ENCODE data around the gene PAQR5. TPM values are rescaled to one million over a fixed set of nuclear protein-coding genes. Genes with fewer than 3 reads are reported as not detected.
"Not testable (repeated sequence)": the region's sequence is repeated elsewhere in the genome, so short reads cannot be mapped to it uniquely, and the experiment has no call there.

PAQR5 gene
- total RNA-seq, 1 donor from 2014 or later, result not detected

GRCh38 chr15:69285834-69286233 lies 12.9 kb upstream of the PAQR5 start:
- intact Hi-C loops (cut with micrococcal nuclease), result no loop called here
- Mint-ChIP-seq H3K27me3 (ENCODE audit: insufficient read depth) (peaks cover 4% of the 10 kb centered on the region), H3K4me3 (no peak overlapping the region), H3K9me3 (no peaks in the 10 kb centered on the region), H3K27ac (no peak overlapping the region), H3K36me3 (ENCODE audit: low read depth) (no peaks in the 10 kb centered on the region), H3K4me1 (ENCODE audit: low read depth) (no peaks in the 10 kb centered on the region)
- DNase-seq (ENCODE audit: low spot score), result no peak

DNA sequence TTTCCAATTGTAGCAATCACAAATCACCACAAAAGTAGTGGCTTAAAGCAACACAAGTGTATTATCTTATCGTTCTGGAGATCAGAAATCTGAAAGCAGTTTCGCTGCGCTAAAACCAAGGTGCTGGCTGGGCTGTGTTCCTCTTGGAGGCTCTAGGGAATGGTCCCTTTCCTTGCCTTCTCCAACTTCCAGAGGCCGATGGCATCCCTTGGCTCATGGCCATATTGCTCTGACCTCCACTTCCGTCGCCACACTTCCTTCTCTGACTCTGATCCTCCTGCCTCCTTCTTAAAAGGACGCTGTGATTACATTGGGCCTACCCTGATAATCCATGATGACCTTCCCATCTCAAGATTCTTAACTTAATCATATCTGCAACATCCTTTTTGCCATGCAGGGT lies 10.7 kb upstream of the PAQR5 start:
- intact Hi-C loops (cut with micrococcal nuclease), result no loop called here
- DNase-seq (ENCODE audit: low spot score), result no peak
- H3K9me3 Mint-ChIP-seq, result no peaks in the 10 kb centered on the region
- H3K4me1 Mint-ChIP-seq (ENCODE audit: low read depth), result no peaks in the 10 kb centered on the region
- no peak overlapping the region for H3K4me3 Mint-ChIP-seq
- no peak overlapping the region for H3K27ac Mint-ChIP-seq
- peaks cover 2% of the 10 kb centered on the region for H3K27me3 Mint-ChIP-seq (ENCODE audit: insufficient read depth)
- no peaks in the 10 kb centered on the region for H3K36me3 Mint-ChIP-seq (ENCODE audit: low read depth)

GRCh38 chr15:69288531-69289341 lies 10.0 kb upstream of the PAQR5 start:
- intact Hi-C loops (cut with micrococcal nuclease), result no loop called here
- H3K9me3 Mint-ChIP-seq, result no peaks in the 10 kb centered on the region

GRCh38 chr15:69289342-69290146 lies 9.2 kb upstream of the PAQR5 start:
- Mint-ChIP-seq H3K27ac (no peak overlapping the region), H3K27me3 (ENCODE audit: insufficient read depth) (peaks cover 2% of the 10 kb centered on the region), H3K4me1 (ENCODE audit: low read depth) (no peaks in the 10 kb centered on the region), H3K9me3 (no peaks in the 10 kb centered on the region), H3K4me3 (no peak overlapping the region), H3K36me3 (ENCODE audit: low read depth) (no peaks in the 10 kb centered on the region)
- intact Hi-C loops (cut with micrococcal nuclease), result no loop called here
- no peak for DNase-seq (ENCODE audit: low spot score)

More at GRCh38 chr15:69288531-69289341, 10.0 kb upstream of the PAQR5 start:
- Mint-ChIP-seq H3K27me3 (ENCODE audit: insufficient read depth) (peaks cover 2% of the 10 kb centered on the region), H3K4me1 (ENCODE audit: low read depth) (no peaks in the 10 kb centered on the region), H3K4me3 (no peak overlapping the region), H3K36me3 (ENCODE audit: low read depth) (no peaks in the 10 kb centered on the region), H3K27ac (no peak overlapping the region)
- no peak for DNase-seq (ENCODE audit: low spot score)

- Mint-ChIP-seq H3K9me3 (no peaks in the 10 kb centered on the region), H3K27ac (no peak overlapping the region), H3K36me3 (ENCODE audit: low read depth) (no peaks in the 10 kb centered on the region), H3K27me3 (ENCODE audit: insufficient read depth) (peaks cover 4% of the 10 kb centered on the region), H3K4me1 (ENCODE audit: low read depth) (no peaks in the 10 kb centered on the region), H3K4me3 (no peak overlapping the region)
- intact Hi-C loops (cut with micrococcal nuclease), result no loop called here
- no peak for DNase-seq (ENCODE audit: low spot score)
Measured at GRCh38 chr15:69290346-69291164, 8.2 kb upstream of the PAQR5 start.

DNA sequence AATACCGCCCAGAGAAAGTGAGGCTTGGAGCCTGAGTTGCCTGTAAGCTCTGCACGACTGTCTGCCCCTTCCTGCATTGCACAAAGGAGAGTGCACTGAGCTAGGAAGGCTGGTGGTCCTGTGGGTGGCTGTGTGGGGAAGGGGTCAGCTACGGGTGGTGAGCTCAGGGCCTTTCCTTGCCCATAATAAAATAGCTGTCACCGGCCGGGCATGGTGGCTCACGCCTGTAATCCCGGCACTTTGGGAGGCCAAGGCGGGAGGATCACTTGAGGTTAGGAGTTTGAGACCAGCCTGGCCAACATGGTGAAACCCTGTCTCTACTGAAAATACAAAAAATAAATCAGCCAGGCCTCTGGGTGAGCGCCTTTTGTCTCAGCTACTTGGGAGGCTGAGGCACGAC lies 7.1 kb upstream of the PAQR5 start:
- H3K4me1 Mint-ChIP-seq (ENCODE audit: low read depth); H3K27me3 Mint-ChIP-seq (ENCODE audit: insufficient read depth); intact Hi-C loops (cut with micrococcal nuclease); DNase-seq (ENCODE audit: low spot score); H3K27ac Mint-ChIP-seq; H3K36me3 Mint-ChIP-seq (ENCODE audit: low read depth); H3K4me3 Mint-ChIP-seq; H3K9me3 Mint-ChIP-seq: not testable (repeated sequence)

GRCh38 chr15:69292826-69293420 lies 5.8 kb upstream of the PAQR5 start:
- Mint-ChIP-seq H3K27ac (no peak overlapping the region), H3K27me3 (ENCODE audit: insufficient read depth) (peaks cover 19% of the 10 kb centered on the region), H3K9me3 (no peaks in the 10 kb centered on the region), H3K4me1 (ENCODE audit: low read depth) (no peaks in the 10 kb centered on the region), H3K36me3 (ENCODE audit: low read depth) (no peaks in the 10 kb centered on the region), H3K4me3 (no peak overlapping the region)
- intact Hi-C loops (cut with micrococcal nuclease), result no loop called here
- DNase-seq (ENCODE audit: low spot score), result no peak

DNA sequence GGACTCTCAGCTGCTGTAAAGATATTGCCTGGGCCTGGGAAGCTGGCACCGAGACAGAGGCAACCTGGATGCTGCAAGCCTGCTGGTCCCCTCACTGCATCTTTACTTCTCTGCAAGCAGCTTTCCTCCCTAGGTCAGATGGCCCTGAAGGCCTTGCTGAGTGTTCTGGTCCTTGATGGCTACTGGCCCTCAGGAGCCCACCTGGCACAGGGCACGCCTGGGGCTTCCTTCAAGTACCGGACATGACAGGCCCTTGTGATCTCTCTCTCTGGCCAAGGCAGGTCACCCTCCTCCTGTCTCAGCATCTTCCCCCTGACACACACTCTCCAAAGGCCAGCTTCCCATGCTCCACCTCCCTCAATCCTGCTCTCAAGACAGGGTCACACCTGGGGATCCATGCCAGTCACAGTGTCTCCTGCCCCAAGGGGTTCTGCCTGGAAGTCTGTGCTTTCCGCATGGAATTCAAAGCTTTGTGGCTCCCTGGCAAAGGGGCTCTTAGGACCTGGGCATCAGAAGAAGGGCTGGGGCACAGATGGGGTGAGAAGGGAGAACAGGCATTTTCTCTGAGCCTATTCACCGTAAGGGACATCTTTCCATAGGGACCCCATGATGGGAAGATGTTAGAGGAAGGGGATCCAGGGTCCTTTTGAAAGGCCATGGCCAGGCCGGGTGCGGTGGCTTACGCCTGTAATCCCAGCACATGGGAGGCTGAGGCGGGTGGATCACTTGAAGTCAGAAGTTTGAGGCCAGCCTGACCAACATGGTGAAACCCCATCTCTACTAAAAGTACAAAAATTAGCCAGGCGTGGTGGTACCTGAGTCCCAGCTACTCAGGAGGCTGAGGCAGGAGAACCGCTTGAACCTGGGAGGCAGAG lies 4.7 kb upstream of the PAQR5 start:
- no peak overlapping the region for H3K27ac Mint-ChIP-seq
- DNase-seq (ENCODE audit: low spot score), result no peak
- H3K4me1 Mint-ChIP-seq (ENCODE audit: low read depth), result no peaks in the 10 kb centered on the region
- no peaks in the 10 kb centered on the region for H3K9me3 Mint-ChIP-seq
- no peaks in the 10 kb centered on the region for H3K36me3 Mint-ChIP-seq (ENCODE audit: low read depth)
- H3K4me3 Mint-ChIP-seq, result no peak overlapping the region
- intact Hi-C loops (cut with micrococcal nuclease), result no loop called here
- H3K27me3 Mint-ChIP-seq (ENCODE audit: insufficient read depth), result peaks cover 19% of the 10 kb centered on the region

DNA sequence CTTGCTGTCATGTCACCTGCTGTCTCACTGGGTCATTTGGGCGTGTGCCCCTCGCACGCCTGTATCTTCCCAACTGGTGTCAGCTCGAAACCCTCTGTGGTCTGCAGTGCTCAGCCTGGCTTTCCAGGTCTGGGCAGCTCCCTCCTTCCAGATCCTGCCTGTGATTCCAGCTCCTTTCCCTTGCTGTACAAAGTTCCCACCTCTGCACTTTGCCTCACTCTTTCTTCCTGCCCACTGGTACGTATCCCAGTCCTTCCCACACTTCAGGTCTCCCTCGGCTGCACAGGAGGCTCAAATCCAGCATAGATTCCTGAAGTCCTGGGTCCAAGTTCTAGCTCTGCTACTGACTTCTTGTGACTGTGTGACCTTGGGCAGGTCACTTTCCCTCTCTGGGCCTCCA lies 2.1 kb upstream of the PAQR5 start:
- no peak overlapping the region for H3K4me3 Mint-ChIP-seq
- no peaks in the 10 kb centered on the region for H3K9me3 Mint-ChIP-seq
- intact Hi-C loops (cut with micrococcal nuclease), result no loop called here
- H3K27ac Mint-ChIP-seq, result no peak overlapping the region
- H3K36me3 Mint-ChIP-seq (ENCODE audit: low read depth), result no peaks in the 10 kb centered on the region
- no peaks in the 10 kb centered on the region for H3K4me1 Mint-ChIP-seq (ENCODE audit: low read depth)
- peaks cover 39% of the 10 kb centered on the region for H3K27me3 Mint-ChIP-seq (ENCODE audit: insufficient read depth)
- no peak for DNase-seq (ENCODE audit: low spot score)

GRCh38 chr15:69297642-69298353 lies 914 bp upstream of the PAQR5 start:
- Mint-ChIP-seq H3K9me3 (no peaks in the 10 kb centered on the region), H3K4me1 (ENCODE audit: low read depth) (no peaks in the 10 kb centered on the region), H3K36me3 (ENCODE audit: low read depth) (no peaks in the 10 kb centered on the region), H3K27ac (no peak overlapping the region), H3K4me3 (no peak overlapping the region), H3K27me3 (ENCODE audit: insufficient read depth) (peaks cover 42% of the 10 kb centered on the region)
- no peak for DNase-seq (ENCODE audit: low spot score)
- intact Hi-C loops (cut with micrococcal nuclease), result no loop called here

DNA sequence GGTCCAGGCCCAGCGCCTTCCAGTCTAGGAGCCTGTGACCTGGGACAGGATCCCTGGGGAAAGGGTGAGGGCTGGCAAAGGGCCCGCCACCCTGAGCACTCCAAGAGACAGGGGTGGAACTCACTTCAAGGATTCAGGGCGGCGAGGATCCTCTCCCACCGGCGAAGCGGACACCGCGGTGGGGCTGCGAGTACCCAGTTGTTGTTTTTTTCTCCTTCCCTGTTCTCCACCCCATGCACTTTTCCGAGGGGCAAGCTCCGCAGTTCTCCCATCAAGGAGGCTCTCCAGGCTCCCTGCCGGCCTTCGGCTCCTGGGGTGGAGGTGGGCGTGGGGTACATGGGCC lies 387 bp upstream of the PAQR5 start:
- Mint-ChIP-seq H3K27me3 (ENCODE audit: insufficient read depth) (peaks cover 42% of the 10 kb centered on the region), H3K27ac (no peak overlapping the region), H3K9me3 (no peaks in the 10 kb centered on the region), H3K36me3 (ENCODE audit: low read depth) (no peaks in the 10 kb centered on the region), H3K4me1 (ENCODE audit: low read depth) (no peaks in the 10 kb centered on the region), H3K4me3 (no peak overlapping the region)
- intact Hi-C loops (cut with micrococcal nuclease), result no loop called here
- DNase-seq (ENCODE audit: low spot score), result no peak

All from activated T-helper 1 cell treated with anti-CD3 and anti-CD28 coated beads, Interleukin-12 subunit alpha, Interleukin-12 subunit beta, Interleukin-2, Interleukin-4 antibody, amounts not matched to agents 30 ng/mL and 10 ng/mL and 1 ng/mL, durations not matched to agents 14 hours and 24 hours and 36 hours (primary cell).